DMS114 treated with DMSO at 0.1 percent for 48 hours (cell line): ENCODE measurements around the gene IGSF9B.

Experiments
- DNase-seq: peaks from one replicate; lab custom pipeline; 2025; ENCODE audit not compliant: unreplicated experiment; lab: John Stamatoyannopoulos, UW

The IGSF9B gene

GRCh38 chr11:133886029-133886428, 70.7 kb downstream of the IGSF9B start:
- DNase-seq = no peak

GRCh38 chr11:133872160-133872559, 84.6 kb downstream of the IGSF9B start:
- no peak for DNase-seq

GRCh38 chr11:133867456-133867855, 89.3 kb downstream of the IGSF9B start:
- no peak for DNase-seq

GRCh38 chr11:133865466-133865865, 91.3 kb downstream of the IGSF9B start:
- no peak for DNase-seq

- DNase-seq = no peak
These were observed 92.0 kb downstream of the IGSF9B start for GRCh38 chr11:133864756-133865155.

GRCh38 chr11:133860151-133860550, 96.6 kb downstream of the IGSF9B start:
- no peak for DNase-seq
